Activated CD8-positive, alpha-beta memory T cell treated with anti-CD3 and anti-CD28 coated beads, Interleukin-2, amount 50 U/mL, for 1 hour (primary cell): ENCODE data around the gene GPR176.

Experiments
- DNase-seq: peaks from one replicate; pipeline ENCODE4 v3.0.0-alpha.2; 2020; ENCODE audit errors: extremely low read depth

GPR176 gene

DNA sequence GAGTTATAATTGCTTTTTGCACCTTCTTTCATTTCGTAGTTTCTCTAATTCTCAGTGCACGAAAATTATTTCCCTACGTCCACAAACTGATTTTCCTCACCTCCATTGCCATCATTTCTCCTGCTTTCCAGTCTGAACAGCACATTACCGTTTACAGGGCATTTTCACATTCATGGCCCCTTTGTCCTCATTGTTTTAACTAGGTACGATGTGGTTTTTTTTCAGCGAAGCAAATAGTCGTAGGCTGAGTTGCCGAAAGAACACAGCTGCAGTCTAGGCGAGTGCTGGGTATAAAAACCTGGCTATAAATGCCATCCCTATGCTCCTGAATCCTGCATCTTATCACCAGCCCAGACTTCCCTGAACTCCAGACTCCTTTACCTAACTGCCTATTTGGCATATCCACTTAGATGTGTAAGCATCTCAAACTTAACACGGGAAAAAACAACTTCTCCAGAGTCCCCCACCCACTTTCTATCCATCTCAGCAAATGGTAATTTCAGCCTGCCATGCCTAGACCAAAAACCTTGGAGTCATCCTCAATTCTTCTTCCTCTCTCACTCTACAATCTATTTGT is 136.7 kb downstream of the GPR176 start:
- DNase-seq = no peak

DNA sequence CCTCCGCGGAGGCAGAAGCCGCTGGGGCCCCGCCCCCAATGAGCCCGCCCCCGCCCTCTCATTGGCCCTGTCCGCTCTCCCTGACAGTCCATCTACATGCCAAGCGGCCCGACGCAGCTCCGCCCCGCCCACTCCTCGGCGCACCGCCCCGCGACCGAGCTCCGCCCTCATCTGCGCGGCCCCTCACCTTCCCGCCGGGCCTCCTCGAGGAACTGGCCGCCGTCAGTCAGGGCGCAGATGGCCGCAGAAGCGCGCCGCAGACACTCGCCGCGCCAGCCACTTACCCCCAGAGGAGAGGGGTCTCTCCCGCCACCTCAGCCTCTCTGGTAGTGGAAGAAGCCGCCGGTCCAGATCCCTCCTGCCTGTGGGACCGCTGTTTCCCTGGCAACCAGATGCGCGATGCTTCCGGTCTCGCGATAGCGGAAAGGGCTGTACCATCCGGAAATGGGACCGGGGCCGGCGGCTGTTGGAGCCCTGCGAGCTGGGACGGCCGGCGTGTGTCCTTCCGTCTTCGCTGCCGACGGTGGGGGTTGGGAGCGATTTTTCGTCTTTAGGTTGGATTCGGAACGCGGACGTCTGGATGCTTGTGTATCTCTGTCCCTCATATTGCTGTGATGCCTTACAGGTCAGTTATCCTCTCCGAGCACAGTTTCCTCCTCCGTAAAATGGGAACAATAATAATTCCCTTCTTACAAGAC is 137.5 kb downstream of the GPR176 start, which contains the start of gene FSIP1:
FSIP1 (minus strand) TSS at position 401 of the 698 bp plus-strand sequence. CDS start 6,317 bp downstream, outside the sequence.
- DNase-seq = peak; percentile 90

DNA sequence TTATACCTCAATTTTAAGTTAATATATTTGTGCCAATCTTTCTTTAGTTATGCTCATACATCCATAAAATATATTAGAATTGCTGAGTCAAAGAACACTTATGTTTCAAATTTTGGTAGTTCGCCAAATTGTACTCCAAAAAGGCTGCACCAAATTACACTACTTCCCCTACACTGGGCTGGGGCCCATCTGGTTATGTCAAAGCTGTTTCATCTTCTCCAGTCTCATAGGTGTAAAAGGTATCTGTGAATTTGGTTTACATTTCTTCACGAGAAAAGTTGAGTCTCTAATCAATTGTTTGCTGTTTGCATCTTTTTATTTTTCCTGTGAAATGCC is 138.1 kb downstream of the GPR176 start:
- no peak for DNase-seq

DNA sequence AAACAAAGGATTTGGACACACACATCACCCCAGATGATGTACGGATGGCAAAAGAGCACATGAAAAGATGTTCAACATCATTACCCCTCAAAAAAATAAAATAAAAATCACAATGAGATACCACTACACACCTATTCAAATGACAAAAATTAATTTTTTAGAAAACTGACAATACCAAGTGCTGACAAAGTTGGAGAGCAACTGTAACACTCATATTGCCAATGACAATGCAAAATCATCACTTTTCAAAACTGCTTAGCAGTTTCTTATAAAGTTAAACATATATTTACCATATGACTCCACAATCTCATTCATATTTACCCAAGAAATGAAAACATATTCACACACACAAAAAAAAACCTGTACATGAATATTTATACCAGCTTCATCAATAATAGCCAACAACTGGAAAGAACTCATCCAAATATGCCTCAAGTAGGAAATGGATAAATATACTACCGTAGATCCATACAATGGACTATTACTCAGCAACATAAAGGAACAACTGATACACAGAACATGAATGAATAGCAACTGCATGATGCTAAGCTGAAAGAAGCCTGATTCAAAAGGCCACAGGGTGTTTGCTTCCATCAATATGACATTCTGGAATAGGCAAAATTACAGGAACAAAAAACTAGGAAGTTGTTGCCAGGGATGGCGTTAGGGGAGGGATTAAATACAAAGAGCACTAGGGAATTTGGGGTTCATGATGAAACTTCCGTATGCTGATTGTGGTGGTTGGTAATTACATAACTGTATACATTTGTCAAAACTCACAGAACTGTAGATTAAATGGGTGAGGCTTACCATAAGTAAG is 138.7 kb downstream of the GPR176 start:
- DNase-seq = no peak

DNA sequence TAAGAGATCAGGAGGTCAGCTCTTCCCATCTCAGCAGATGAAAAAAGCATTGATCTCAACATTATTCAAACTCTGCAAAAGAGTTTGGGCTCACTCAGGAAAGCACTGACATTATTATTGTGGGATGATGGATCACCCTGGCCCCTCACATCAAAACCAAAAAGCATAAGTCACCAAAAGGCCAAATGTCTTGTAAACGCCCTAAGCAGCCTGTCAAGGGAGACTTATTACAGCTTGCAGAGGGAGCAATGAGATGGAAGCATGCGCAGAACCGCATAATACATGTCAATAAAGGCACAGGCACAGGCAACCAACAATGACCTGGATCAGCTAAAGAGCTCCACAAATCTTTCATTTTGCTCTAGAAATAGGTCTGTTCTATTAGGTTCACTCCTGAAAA is 142.0 kb downstream of the GPR176 start:
- DNase-seq = no peak

DNA sequence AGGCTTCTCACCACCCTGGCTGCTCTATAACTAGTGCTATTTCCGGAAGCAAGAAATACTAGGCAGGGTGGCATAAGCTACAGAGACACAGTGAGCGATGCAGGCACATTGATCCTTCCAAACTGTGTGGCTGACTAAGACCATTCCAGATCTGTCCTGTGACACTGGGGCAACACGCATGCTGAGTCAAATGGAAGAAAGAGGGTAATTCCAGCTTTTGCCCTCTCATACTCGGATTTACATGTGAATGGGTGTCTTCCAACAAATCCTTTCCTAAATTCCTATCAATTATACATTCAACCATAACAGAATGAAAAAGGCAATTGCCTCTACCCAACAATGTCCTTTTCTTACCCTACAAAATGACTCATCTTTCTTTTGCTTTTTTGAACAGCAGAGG is 142.6 kb downstream of the GPR176 start:
- no peak for DNase-seq

DNA sequence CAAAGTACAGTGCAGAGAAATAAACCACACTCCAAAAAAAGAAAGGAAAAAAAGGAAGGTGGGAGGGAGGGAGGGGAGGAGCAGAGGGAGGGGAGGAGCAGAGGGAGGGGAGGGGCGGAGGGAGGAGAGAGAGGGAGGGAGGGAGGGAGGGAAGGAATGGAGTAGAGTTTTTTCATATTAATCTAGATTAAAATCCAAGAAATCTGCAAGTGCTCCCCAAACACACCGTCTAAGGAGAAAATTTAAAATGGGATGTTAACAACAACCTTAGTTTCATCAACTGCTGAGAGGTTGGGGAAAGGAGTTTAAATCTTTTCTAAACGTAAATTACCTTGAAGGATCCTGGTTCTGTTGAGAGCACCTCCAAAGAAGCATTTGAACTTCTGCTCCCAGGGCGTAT is 144.0 kb downstream of the GPR176 start:
- no peak for DNase-seq

DNA sequence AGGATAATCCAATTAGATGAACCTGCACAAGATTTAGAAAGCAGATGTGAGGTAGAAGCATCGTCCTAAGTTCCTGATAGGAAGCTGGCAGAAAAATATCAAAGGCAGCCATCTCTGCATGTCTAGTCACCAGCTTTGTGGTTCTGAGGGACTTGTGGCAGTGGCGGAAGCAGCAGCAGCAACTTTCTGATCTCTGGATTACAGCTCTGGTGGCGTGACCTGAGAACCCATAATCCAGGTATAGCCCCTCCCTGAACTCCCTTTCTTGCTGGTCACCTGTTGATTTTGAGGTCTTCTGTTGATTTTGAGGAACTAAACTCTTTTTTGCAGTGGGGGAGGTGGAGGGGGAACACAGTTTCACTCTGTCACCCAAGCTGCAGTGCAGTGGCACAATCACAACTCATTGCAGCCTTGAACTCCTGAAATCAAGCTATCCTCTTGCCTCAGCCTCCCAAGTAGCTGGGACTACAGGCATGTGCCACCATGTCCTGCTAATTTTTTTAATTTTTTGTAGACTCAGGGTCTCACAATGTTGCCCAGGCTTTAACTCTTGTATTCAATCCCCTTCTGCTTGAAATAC is 145.3 kb downstream of the GPR176 start:
- DNase-seq = peak; percentile 5

DNA sequence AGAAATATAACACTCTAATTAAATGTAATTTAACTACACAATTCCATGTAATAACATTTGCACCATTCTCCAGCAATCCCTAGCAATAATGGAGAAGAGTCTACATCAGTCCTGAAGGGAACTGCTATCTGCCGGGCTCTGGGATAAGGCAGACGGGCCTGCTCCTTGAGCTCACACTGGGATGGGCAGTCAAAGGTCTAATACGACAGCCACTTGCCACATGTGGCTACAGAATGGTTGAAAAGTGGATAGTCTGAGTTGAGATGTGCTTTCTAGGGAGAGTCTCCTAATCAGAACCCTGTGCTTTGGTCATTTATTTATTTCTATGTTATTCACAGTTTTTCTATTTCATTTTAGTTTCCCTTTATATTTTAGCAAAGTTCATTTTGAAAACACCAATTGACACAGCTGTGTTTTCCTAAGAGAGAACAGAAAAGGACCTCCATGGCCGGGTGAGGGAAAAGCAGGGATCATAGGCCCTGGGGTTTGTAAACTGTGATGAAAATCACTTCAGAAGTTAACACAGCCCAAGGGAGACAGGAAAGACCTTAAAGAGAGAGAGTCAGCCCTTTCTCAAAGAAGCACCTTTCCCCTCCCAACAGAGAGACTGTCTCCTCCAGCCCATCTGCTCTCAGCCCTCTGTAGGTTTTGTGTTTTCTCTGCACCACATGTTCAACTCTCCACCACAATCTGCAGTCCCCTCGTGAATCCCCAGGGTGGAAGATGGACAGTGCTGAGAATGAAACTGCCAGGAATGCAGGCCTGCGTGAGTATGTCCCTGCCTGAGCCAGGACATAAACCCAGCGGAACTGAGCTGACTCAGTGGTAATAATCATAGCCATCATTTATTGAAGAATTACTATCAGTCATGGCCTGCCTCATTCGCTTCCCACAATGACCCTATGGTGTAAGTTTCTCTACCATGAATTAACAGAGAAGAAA is 149.0 kb downstream of the GPR176 start:
- no peak for DNase-seq

DNA sequence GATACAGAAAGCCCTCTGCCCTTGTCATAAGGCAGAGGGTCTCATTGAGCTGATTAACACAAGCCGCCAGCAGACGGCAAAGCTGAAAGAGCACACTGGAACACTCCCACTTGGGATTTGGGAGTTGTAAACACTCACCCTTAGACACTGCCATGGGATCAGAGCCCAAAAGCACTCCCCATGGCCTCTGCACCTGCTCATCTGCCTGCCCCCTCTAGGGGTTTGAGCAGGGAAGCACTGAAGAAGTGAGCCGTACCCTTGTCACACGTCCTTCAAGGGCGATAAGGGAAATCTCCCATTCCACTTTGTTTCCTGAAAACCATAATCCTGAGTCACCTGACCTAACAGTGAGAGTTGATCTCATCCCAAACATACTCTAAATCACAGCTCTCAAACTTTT is 152.1 kb downstream of the GPR176 start:
- no peak for DNase-seq

DNA sequence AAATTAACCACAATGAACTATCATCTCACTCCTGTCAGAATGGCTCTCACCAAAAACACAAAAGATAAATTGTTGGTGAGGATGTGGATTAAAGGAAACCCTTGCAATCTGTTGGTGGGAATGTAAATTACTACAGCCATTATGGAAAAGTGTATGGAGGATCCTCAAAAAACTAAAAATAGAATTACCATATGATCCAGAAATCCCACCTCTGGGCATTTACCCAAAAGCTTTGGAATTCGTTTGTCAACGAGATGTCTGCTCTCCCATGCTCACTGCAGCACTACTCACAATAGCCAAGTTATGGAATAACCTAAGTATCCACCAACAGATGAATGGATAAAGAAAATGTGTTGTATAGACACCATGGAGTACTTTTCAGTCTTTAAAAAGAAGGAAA is 159.1 kb downstream of the GPR176 start:
- DNase-seq = no peak

DNA sequence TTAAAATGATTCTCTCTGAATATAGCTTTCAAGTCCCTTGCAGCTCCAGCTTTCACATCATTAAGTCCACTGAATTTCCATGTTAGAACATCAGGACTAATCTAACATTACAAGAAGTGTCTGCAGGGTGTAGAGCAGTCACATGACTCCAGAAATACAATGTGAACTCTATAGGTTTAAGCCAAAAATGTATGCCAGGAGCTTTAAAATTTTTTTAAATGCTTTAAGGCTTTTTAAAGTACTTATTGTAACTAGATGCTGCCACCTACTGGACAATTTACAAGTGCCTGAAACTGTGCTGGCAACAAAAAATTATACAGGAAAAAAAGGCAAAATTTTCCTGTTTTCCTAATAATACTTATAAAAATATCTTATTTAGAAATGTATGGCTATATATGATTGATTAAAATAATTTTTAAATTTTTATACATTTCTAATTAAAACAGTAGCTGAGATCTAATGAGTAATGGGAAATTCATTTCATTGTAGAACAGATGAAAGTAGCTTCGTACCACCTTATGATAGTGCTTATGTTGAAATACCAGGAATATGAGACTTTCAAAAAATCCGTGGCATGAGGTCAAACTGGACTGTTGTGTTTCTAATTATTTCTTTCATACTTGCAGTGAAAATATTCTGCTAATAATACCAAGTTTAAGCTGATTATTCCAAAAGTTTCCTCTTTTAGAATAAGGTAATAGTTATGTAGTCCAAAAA is 163.1 kb downstream of the GPR176 start:
- DNase-seq = peak; percentile 1

DNA sequence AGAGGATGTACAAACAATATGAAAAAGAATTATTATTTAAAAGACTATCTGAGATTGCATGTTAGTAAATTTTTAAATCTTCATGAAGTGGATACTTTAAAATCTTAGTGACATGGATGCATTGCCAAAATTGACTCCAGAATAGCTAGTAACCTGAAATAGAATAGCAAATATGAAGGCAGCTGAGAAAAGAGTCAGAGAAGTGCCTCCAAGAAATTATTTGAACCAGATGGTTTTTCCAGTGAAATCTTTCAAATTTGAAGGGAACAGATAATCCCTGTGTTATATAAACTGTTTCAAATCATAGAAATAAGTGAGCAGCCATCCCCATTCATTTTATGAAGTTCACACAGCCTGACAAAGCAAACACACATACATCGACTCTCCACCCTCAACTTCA is 167.1 kb downstream of the GPR176 start:
- no peak for DNase-seq

DNA sequence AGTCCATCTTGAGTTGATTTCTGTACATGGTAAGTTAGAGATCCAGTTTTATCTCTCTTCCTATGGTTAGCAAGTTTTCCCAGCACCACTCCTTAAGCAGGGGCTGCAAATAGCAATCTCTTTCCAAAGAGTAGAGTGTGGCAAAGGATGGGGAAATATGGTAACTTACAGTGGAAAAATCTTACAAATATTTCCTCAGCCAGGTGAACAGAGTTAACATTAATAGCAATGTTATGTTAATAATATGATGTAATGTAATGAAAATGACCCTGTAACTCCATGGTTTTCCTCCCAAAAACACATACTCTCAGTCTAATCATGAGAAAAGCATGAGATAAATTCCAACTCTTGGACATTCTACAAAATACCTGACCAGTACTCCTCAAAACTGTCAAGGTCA is 167.8 kb downstream of the GPR176 start:
- no peak for DNase-seq
